Subcutaneous adipose tissue (tissue), 4 donors: ENCODE results near the gene TTC9B. TPM values are rescaled to one million over a fixed set of nuclear protein-coding genes. Genes with fewer than 3 reads are reported as not detected.

Experiments used
- CTCF ChIP-seq: fragments of 450-650 bp; IDR thresholded peaks from one replicate; pipeline ENCODE4 v1.5.1; 2016; ENCODE audit warnings: low read depth, mild to moderate bottlenecking, control low read depth, antibody characterized with exemption, moderate library complexity
- total RNA-seq, 4 donors: library from RNA; depleted of rRNA; stranded (reverse); fragments of >200 nt; gene quantifications; one replicate each; pipeline ENCODE4 v1.1.0, GENCODE V29; 2016

The TTC9B gene
- total RNA-seq, 4 donors from 2014 or later: not detected

- no peak for TF ChIP-seq CTCF
These were observed 12.4 kb downstream of the TTC9B start for GRCh38 chr19:40205760-40206159.

GRCh38 chr19:40204381-40204780, 13.8 kb downstream of the TTC9B start:
- TF ChIP-seq CTCF: no peak

- no peak for TF ChIP-seq CTCF
These were observed 17.7 kb downstream of the TTC9B start for GRCh38 chr19:40200341-40201099.

- TF ChIP-seq CTCF: no peak
These were observed 19.8 kb downstream of the TTC9B start for GRCh38 chr19:40198272-40198990.

- no peak for TF ChIP-seq CTCF
These were observed 24.7 kb downstream of the TTC9B start for GRCh38 chr19:40193587-40193849.

GRCh38 chr19:40192758-40193586, 25.2 kb downstream of the TTC9B start:
- no peak for TF ChIP-seq CTCF
